ENCODE data around the gene NUDT8.

The NUDT8 gene

DNA sequence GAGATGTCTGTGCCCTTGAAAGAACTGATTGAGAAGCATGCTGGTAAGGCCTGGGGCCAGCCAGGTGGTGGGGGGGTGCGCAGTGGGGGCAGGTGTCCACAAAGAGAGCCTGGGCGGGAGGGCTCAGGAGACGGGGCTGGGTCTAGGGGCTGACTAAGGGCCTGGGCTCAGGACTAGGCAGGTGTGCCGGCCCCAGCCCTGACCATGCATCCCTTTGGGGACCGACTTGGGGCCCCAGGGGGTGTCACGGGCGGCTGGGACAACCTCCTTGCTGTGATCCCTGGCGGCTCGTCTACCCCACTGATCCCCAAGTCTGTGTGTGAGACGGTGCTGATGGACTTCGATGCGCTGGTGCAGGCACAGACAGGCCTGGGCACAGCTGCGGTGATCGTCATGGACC lies 18.6 kb downstream of the NUDT8 start:
- no peak overlapping the region for H3K4me2 ChIP-seq
- H3K4me1 ChIP-seq (ENCODE audit: low read depth, poor library complexity, severe bottlenecking) = peaks cover 31% of the 10 kb centered on the region
- no peak overlapping the region for H3K9ac ChIP-seq
- H3K36me3 ChIP-seq (ENCODE audit: insufficient read depth) = no peaks in the 10 kb centered on the region
- H2AFZ ChIP-seq (ENCODE audit: low read depth) = no peak overlapping the region
- no peaks in the 10 kb centered on the region for H3K27me3 ChIP-seq (ENCODE audit: insufficient read depth, low read depth)
- no peak overlapping the region for H3K27ac ChIP-seq
- no peaks in the 10 kb centered on the region for H4K20me1 ChIP-seq (ENCODE audit: insufficient read depth)
- TF ChIP-seq, protein P1, sequence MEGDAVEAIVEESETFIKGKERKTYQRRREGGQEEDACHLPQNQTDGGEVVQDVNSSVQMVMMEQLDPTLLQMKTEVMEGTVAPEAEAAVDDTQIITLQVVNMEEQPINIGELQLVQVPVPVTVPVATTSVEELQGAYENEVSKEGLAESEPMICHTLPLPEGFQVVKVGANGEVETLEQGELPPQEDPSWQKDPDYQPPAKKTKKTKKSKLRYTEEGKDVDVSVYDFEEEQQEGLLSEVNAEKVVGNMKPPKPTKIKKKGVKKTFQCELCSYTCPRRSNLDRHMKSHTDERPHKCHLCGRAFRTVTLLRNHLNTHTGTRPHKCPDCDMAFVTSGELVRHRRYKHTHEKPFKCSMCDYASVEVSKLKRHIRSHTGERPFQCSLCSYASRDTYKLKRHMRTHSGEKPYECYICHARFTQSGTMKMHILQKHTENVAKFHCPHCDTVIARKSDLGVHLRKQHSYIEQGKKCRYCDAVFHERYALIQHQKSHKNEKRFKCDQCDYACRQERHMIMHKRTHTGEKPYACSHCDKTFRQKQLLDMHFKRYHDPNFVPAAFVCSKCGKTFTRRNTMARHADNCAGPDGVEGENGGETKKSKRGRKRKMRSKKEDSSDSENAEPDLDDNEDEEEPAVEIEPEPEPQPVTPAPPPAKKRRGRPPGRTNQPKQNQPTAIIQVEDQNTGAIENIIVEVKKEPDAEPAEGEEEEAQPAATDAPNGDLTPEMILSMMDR (conservative IDR thresholded peaks at IDR 0.05; ENCODE audit: low read depth, low read length) = no peak
- H3K4me3 ChIP-seq (IDR thresholded peaks at IDR 0.05; ENCODE audit: insufficient read depth, low read depth, low read length) = no peak overlapping the region
- H3K79me2 ChIP-seq (ENCODE audit: insufficient read depth, low read depth) = peaks cover 18% of the 10 kb centered on the region

DNA sequence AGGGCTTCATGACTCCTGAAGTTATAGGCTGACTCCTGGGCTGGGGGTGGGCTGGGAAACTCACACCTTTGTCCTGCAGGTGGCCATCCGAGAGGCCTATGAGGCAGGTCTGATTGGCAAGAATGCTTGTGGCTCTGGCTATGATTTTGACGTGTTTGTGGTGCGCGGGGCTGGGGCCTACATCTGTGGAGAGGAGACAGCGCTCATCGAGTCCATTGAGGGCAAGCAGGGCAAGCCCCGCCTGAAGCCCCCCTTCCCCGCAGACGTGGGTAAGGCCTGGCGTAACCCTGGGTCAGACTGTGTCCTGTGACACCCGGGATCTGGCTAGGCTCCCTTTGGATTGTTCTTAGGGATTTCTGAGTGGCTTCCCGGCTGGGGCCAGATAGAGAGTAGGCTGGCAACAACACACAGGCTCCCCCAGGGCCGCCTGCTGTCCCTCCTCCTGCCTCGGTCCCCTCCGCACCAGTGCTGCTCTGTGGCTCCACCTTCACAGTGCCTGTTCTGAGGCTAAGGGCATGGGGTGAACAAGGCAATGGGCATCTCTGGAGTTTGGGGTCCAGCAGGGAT lies 19.4 kb downstream of the NUDT8 start:
- peaks cover 18% of the 10 kb centered on the region for H3K79me2 ChIP-seq (ENCODE audit: insufficient read depth, low read depth)
- no peak overlapping the region for H3K9ac ChIP-seq
- TF ChIP-seq, protein P1 (conservative IDR thresholded peaks at IDR 0.05; ENCODE audit: low read depth, low read length) = no peak
- H3K4me1 ChIP-seq (ENCODE audit: low read depth, poor library complexity, severe bottlenecking) = peaks cover 31% of the 10 kb centered on the region
- no peaks in the 10 kb centered on the region for H4K20me1 ChIP-seq (ENCODE audit: insufficient read depth)
- no peaks in the 10 kb centered on the region for H3K36me3 ChIP-seq (ENCODE audit: insufficient read depth)
- no peaks in the 10 kb centered on the region for H3K27me3 ChIP-seq (ENCODE audit: insufficient read depth, low read depth)
- H3K4me2 ChIP-seq = no peak overlapping the region
- no peak overlapping the region for H3K4me3 ChIP-seq (IDR thresholded peaks at IDR 0.05; ENCODE audit: insufficient read depth, low read depth, low read length)
- H3K27ac ChIP-seq = no peak overlapping the region
- no peak overlapping the region for H2AFZ ChIP-seq (ENCODE audit: low read depth)

DNA sequence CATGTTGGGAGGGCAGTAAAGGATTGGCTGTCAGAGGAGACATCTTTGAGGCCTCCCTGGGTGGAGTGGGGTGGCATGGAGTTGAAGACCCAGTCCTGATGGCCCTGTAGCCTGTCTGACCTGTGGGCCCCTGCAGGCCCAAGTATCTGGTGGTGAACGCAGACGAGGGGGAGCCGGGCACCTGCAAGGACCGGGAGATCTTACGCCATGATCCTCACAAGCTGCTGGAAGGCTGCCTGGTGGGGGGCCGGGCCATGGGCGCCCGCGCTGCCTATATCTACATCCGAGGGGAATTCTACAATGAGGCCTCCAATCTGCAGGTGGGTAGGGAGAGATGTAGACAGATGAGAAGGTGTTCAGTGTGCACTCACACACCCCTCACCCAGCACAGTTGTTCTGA lies 20.4 kb downstream of the NUDT8 start:
- TF ChIP-seq, protein P1 (conservative IDR thresholded peaks at IDR 0.05; ENCODE audit: low read depth, low read length) = no peak
- Histone ChIP-seq H3K4me1 (ENCODE audit: low read depth, poor library complexity, severe bottlenecking) (peaks cover 22% of the 10 kb centered on the region), H4K20me1 (ENCODE audit: insufficient read depth) (no peaks in the 10 kb centered on the region), H3K36me3 (ENCODE audit: insufficient read depth) (no peaks in the 10 kb centered on the region), H3K9ac (no peak overlapping the region), H3K4me2 (no peak overlapping the region), H3K27ac (no peak overlapping the region), H3K4me3 (IDR thresholded peaks at IDR 0.05; ENCODE audit: insufficient read depth, low read depth, low read length) (no peak overlapping the region), H3K79me2 (ENCODE audit: insufficient read depth, low read depth) (peaks cover 18% of the 10 kb centered on the region), H2AFZ (ENCODE audit: low read depth) (no peak overlapping the region), H3K27me3 (ENCODE audit: insufficient read depth, low read depth) (no peaks in the 10 kb centered on the region)

DNA sequence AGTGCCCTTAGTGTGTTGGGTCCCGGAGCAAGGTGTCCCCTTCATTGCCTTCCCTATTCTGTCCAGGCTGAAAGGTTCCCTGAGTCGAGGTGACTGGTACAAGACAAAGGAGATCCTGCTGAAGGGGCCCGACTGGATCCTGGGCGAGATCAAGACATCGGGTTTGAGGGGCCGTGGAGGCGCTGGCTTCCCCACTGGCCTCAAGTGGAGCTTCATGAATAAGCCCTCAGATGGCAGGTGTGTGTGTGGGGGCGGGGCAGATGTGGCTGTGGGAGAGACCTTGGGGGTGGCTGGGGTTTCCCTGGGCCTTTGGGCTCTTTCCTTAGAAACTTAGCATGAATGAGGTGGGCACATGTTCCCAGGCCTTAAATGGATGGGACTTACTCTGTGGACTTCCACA lies 21.3 kb downstream of the NUDT8 start:
- Histone ChIP-seq H3K9ac (no peak overlapping the region), H3K4me3 (IDR thresholded peaks at IDR 0.05; ENCODE audit: insufficient read depth, low read depth, low read length) (no peak overlapping the region), H3K36me3 (ENCODE audit: insufficient read depth) (no peaks in the 10 kb centered on the region), H3K4me1 (ENCODE audit: low read depth, poor library complexity, severe bottlenecking) (peaks cover 16% of the 10 kb centered on the region), H2AFZ (ENCODE audit: low read depth) (no peak overlapping the region), H3K4me2 (no peak overlapping the region), H4K20me1 (ENCODE audit: insufficient read depth) (no peaks in the 10 kb centered on the region), H3K27ac (no peak overlapping the region), H3K79me2 (ENCODE audit: insufficient read depth, low read depth) (peaks cover 18% of the 10 kb centered on the region), H3K27me3 (ENCODE audit: insufficient read depth, low read depth) (no peaks in the 10 kb centered on the region)
- TF ChIP-seq, protein P1 (conservative IDR thresholded peaks at IDR 0.05; ENCODE audit: low read depth, low read length) = no peak
